ENCODE data around the gene CD300LD. TPM values are rescaled to one million over a fixed set of nuclear protein-coding genes. Genes with fewer than 3 reads are reported as not detected.

The CD300LD gene
- total RNA-seq, 1 donor from 2014 or later = not detected

DNA sequence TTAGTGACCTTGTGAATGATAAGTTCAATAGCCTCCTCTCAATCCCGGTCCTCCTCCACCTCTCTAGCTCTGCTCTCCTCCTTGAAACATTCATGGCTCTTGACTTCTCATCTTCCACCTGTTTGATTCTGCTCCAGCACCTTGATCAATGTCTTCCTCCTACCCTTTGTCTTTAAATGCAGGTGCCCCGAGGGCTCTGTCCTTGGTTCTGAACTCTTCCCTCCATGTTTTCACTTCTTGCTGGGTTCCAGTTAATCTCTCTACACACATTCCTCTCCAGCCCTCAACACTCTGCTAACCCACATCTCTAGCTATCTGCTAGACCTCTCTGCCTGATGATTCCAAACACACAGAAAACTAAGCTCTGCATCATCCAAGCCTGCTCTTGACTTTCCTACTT is 18.0 kb upstream of the CD300LD start:
- DNase-seq (no peak), ATAC-seq (ENCODE audit: poor library complexity) (no peak)
- intact Hi-C loops (cut with DNase I) = no loop called here

DNA sequence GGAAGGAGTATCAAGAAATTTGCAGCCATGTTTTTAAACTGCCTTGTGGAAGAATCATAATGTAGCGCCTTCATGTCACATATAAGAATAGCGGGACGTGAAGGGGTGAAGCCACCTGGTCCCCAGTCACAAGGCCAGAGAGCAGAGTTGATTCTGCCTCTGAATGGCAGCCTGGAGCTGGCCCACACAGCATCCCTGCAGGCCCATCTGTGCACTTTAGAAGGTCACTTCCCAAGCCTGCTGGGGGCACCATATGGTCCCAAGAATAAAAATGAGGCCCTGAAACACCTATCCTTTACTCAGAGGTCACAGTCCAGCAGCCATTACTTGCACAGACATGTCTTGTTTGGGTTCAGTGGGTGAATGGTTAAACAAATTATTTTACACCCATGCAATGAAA is 16.4 kb upstream of the CD300LD start:
- no peak for DNase-seq
- intact Hi-C loops (cut with DNase I) = no loop called here
- no peak for ATAC-seq (ENCODE audit: poor library complexity)

DNA sequence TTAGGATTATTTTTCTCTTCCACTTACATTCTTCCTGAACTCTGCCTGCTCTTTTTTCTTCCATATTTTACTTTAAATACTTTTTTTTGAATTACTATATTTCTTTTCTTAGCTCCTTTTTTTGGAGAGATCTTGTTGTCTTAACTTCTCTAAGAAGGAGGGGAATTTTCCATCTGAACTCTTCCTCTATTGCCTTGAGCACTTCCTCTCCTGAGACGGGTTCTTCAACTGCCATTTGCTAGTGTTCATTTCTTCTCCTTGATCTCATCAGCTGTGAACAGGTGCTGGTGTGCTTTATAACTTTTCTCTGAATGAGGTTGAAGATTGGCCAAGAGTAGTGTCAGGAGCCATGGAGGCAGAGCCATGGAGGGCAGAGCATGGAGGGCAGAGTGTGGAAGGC is 15.1 kb upstream of the CD300LD start:
- intact Hi-C loops (cut with DNase I) = no loop called here
- DNase-seq (no peak), ATAC-seq (ENCODE audit: poor library complexity) (no peak)

GRCh38 chr17:74606050-74606449 is 14.0 kb upstream of the CD300LD start:
- intact Hi-C loops (cut with DNase I) = no loop called here
- ATAC-seq (ENCODE audit: poor library complexity) = no peak

GRCh38 chr17:74605361-74605760 is 13.3 kb upstream of the CD300LD start:
- peak; percentile 65 for ATAC-seq (ENCODE audit: poor library complexity)
- peak; percentile 77 for DNase-seq
- intact Hi-C loops (cut with DNase I) = no loop called here

More at GRCh38 chr17:74606050-74606449, 14.0 kb upstream of the CD300LD start:
- DNase-seq = no peak

GRCh38 chr17:74604761-74605160 is 12.7 kb upstream of the CD300LD start:
- intact Hi-C loops (cut with DNase I) = no loop called here
- DNase-seq (no peak), ATAC-seq (ENCODE audit: poor library complexity) (no peak)

- ATAC-seq (ENCODE audit: poor library complexity) (no peak), DNase-seq (no peak)
- intact Hi-C loops (cut with DNase I) = no loop called here
Measured at GRCh38 chr17:74604200-74604599, 12.1 kb upstream of the CD300LD start.

DNA sequence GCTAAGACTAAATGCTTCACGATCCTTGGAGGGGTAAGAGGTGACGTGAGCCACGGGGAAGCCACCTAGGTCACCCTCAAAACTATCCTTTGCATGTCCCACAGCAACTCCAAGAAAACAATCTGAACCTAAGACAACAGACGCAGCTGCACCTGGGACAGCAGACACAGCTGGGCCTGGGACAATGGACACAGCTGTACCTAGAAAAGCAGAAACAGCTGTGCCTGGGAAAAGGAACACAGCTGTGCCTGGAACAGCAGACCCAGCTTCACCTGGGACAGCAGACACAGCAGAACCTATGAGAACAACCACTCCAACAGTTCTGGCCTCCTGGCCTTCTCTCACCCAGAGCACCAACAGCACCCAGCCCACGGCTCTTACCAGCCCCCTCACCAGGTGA is 11.7 kb upstream of the CD300LD start:
- DNase-seq = no peak
- ATAC-seq (ENCODE audit: poor library complexity) = no peak
- intact Hi-C loops (cut with DNase I) = no loop called here

GRCh38 chr17:74603037-74603635 is 11.1 kb upstream of the CD300LD start:
- ATAC-seq (ENCODE audit: poor library complexity) (peak; percentile 10), DNase-seq (no peak)
- intact Hi-C loops (cut with DNase I) = no loop called here

DNA sequence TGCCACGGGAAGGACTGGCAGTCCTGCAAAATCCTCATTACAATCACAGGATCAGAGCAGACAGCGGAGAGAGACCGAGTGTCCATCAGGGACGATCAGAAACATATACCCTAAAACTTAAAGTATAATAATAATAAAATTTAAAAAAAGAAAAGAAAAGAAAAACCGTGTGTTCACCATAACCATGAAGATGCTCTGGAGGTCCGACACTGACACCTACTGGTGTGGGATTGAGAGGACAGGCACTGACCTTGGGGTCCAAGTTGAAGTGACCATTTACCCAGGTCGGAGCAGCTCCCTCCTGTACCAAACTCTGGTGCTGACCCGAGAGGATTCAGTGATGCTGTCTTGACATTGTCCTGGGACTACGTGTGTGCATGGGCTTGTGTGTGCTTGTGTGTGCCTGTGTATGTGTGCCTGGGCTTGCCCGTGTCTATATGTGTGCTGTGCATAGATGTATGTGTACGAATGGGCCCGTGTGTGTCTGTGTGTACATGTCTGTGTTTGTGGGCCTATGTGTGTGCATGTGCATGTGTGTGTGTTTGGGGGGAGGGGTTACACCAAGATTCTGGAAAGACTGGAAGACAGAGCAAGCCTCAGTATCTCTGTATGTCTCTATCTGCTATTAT is 10.0 kb upstream of the CD300LD start:
- intact Hi-C loops (cut with DNase I) = no loop called here
- ATAC-seq (ENCODE audit: poor library complexity) = no peak
- DNase-seq = no peak

GRCh38 chr17:74599448-74599939 is 7.4 kb upstream of the CD300LD start:
- DNase-seq = peak; percentile 63
- intact Hi-C loops (cut with DNase I) = no loop called here
- ATAC-seq (ENCODE audit: poor library complexity) = peak; percentile 72

- intact Hi-C loops (cut with DNase I) = no loop called here
- DNase-seq (no peak), ATAC-seq (ENCODE audit: poor library complexity) (no peak)
Measured at GRCh38 chr17:74599023-74599399, 6.9 kb upstream of the CD300LD start.

DNA sequence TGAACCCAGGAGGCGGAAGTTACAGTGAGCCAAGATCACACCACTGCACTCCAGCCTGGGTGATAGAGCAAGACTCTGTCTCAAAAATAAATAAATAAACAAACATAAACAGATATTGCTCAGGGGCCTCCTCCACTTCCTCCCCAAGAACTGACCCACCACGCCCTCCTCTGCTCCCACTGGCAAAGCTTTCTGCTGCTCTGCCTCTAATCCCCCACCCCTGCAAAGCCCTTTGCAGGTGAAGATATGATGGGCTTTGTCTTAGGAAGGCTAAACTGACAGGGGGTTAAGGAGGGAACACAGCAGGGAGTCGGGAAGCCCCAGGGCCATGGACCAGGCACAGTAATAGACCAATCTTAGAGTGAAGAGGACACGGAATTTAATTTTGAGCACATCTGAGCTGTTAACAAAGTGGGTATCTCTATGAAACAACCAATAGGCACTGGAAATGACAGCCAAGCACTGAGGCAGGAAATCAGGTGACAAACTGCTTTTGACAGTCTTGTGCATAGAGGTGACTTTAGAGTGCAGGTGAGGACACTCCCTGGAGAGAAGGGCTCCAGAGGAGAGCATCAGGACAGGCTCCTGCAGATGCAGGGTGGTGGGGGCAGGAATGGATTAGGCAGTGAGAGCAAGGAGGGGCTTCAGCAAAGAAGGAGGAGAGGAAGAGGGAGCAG is 6.4 kb upstream of the CD300LD start:
- ATAC-seq (ENCODE audit: poor library complexity) (no peak), DNase-seq (no peak)
- intact Hi-C loops (cut with DNase I) = no loop called here

GRCh38 chr17:74597069-74597790 is 5.1 kb upstream of the CD300LD start:
- intact Hi-C loops (cut with DNase I) = no loop called here
- no peak for DNase-seq
- no peak for ATAC-seq (ENCODE audit: poor library complexity)

GRCh38 chr17:74595037-74595750 is 3.1 kb upstream of the CD300LD start:
- no peak for ATAC-seq (ENCODE audit: poor library complexity)
- no peak for DNase-seq
- intact Hi-C loops (cut with DNase I) = no loop called here

- ATAC-seq (ENCODE audit: poor library complexity) = no peak
- intact Hi-C loops (cut with DNase I) = no loop called here
- DNase-seq = no peak
Measured at GRCh38 chr17:74591503-74591902, 580 bp downstream of the CD300LD start.

DNA sequence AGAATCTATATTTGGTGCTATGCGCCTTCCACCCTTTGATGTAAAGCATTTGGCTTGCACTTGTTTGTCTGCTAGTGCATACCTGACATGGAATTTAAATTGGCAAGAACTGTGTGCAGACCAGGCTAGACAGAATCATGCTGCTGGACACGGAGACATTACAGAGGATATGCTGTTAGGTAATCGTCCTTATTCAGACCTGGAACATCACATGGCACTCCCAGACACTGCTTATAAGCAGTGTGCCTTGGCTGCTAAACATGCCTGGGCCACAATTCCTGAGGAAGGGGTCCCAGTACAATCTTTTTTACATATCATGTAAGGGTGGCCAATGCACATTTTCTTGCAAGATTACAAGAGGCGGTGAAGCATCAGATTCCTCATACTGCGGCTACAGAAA is 6.4 kb downstream of the CD300LD start:
- no peak for DNase-seq
- intact Hi-C loops (cut with DNase I) = no loop called here

GRCh38 chr17:74584292-74585060 is 7.6 kb downstream of the CD300LD start:
- DNase-seq (no peak), ATAC-seq (ENCODE audit: poor library complexity) (no peak)
- intact Hi-C loops (cut with DNase I) = no loop called here

More for the DNA sequence above, 6.4 kb downstream of the CD300LD start:
- no peak for ATAC-seq (ENCODE audit: poor library complexity)
